ENCODE data around the gene RPL28.

- no peak for TF ChIP-seq CTCF (IDR thresholded peaks at IDR 0.05 in 8 of 11, conservative IDR thresholded peaks at IDR 0.05 in 3 of 11)
- TF ChIP-seq POLR2A (IDR thresholded peaks at IDR 0.05): no peak
Measured at GRCh38 chr19:55368106-55368505, 17.6 kb upstream of the RPL28 start.

Data from spleen (tissue), 7 donors.